CD4-positive, alpha-beta T cell treated with Interleukin-21 for 1 hour (primary cell): ENCODE measurements around the gene NOSTRIN.
"Not testable (repeated sequence)": the region's sequence is repeated elsewhere in the genome, so short reads cannot be mapped to it uniquely, and the experiment has no call there.

Source experiments
- DNase-seq: peaks from one replicate; pipeline ENCODE4 v3.0.0-alpha.2; 2020

Gene NOSTRIN

GRCh38 chr2:168801961-168802858 is at the start of gene NOSTRIN:
NOSTRIN (plus strand) TSS chr2:168802637; CDS start chr2:168802647, 10 bp downstream.
- no peak for DNase-seq

DNA sequence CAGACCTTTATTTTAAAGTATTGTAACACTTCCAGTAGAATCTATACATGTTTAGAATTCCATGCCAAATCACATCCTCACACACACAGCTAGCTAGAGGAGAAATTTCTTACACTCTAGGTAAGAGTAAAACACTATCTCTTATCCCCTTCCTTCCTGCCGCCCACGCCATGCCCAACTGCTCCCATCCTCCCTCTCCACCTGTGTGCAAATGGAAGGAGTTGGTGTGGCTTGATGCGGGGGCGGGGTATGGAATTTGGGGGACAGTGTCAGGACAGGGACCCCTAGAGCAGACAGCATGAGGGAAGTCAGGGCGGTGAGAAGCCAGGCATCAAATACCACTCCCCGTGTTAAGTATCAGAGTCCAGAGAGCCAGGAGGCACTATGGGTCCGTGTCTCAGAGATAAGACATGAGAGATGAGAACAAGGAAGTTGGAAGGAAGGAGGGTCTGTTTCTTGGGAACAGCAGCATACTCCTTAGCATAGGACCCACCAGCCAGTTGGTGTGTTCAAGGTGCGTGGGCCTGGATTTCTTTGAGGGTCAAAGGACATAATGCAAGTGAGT is 48.6 kb upstream of the NOSTRIN start:
- no peak for DNase-seq

GRCh38 chr2:168757223-168757622 is 45.2 kb upstream of the NOSTRIN start:
- DNase-seq: no peak

DNA sequence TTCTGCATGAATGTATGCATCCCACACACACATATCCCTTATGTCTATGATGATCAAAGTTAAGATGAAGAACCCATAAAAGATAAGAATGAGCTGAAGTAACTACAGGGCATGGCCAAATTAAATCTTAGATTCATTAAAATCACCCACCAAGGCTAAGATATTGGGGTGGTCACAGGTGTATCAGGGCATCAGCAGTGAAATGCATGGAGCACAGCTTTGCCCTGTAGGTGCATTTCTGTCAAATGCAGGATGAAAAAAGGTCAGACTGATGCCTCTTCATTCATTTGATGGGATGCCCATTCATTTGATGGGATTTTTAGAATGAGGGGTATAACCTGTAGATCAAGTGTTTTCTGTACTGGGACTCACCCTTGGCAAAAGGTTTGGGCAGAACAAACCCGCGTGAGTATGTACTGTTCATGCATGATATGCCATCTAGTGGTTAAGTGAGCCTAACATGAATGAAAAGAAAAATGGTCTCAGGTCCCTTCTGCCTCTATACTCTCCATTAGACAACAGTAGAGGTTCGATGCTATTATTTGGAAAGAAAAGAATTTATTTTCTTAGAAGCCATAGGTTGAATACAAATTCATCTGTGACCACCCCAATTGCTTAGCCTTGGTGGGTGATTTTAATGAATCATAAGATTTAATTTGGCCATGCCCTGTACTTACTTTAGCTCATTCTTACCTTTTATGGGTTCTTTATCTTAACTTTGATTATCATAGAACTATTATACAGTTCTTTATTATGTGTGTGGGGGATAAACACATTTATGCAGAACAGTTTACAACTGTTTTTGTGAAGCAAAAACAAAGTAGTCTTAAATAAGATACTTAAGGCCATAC is 43.2 kb upstream of the NOSTRIN start:
- peak; percentile 63 for DNase-seq

DNA sequence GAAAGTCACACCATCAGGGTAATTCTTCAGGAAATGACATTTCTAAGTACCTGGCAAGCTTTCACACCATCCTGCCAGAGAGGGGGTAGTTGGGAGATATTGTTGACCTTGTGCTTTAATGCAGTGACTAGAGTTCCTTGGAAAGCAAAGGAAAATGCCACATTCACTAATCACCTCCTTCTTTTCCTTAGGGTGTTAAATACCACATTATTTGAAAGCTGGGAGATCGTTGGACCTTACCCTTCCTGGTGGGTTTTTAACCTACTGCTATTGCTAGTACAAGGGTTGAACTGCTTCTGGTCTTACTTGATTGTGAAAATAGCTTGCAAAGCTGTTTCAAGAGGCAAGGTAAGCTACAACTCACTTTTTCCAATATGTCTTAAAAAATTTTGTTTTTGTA is 37.0 kb upstream of the NOSTRIN start:
- DNase-seq: no peak

- DNase-seq: no peak
Measured at GRCh38 chr2:168766600-168766999, 35.8 kb upstream of the NOSTRIN start.

- no peak for DNase-seq
Measured at GRCh38 chr2:168767258-168767657, 35.2 kb upstream of the NOSTRIN start.

GRCh38 chr2:168768357-168768756 is 34.1 kb upstream of the NOSTRIN start:
- DNase-seq: not testable (repeated sequence)

- DNase-seq: no peak
Measured at GRCh38 chr2:168770796-168771195, 31.6 kb upstream of the NOSTRIN start.

GRCh38 chr2:168772704-168773103 is 29.7 kb upstream of the NOSTRIN start:
- no peak for DNase-seq

- DNase-seq: no peak
Measured at GRCh38 chr2:168773128-168773527, 29.3 kb upstream of the NOSTRIN start.

DNA sequence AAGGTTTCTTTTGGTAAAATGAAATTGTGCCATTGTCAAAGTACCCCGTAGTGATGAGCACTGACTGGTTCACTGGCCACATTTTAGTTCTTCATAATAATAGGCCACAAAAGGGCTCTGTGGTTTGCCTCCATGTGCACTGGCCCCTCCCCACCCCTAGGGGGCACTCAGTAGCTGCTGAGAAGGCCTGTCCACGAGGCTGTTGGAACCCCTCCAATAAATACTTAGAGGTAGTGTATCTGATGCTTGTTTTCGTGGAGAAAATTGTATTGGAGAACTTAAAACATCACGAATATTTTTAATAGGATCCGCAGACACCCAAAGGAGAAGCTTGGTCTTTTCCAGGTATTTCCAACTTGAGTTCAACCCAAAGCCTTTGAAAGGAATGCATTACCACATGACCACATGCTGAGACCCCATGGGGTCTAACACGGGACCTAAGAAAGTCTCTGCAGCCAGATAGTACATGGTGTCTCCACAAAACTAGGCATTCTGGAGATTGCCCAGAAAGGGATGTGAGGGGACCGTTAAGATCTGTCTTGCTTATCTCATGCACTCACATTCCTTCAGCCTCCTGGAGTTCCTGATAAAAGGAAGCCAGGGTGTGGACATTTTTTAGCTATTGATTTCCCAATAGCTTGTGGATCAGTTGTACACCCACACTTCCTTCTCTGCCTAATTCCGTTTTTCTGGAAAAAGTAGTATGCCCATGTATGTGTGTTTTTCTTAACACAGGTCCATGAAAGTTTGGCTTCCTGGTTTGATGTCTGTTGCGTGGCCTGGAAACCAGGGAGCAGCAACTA is 28.5 kb upstream of the NOSTRIN start:
- DNase-seq: peak; percentile 29

- DNase-seq: no peak
Measured at GRCh38 chr2:168775837-168776236, 26.6 kb upstream of the NOSTRIN start.

DNA sequence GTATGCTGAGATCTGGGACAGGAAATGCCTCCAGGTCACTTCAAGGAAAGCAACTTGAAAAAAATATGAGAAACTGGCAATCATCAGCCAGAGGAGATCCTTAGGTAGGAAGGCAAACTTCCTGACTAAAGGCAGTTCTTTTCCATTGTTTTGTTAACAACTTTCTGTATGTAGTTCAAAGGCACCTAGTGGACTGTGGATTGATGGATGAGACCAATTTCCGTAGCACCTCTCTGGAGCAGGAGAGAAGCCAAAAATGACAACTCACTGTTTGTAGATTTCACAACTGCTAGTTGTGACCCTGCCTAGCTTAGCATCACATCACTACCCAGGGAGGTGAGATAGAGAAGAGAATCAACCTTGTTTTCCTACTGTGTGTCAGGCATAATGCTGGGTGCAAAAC is 21.8 kb upstream of the NOSTRIN start:
- no peak for DNase-seq

DNA sequence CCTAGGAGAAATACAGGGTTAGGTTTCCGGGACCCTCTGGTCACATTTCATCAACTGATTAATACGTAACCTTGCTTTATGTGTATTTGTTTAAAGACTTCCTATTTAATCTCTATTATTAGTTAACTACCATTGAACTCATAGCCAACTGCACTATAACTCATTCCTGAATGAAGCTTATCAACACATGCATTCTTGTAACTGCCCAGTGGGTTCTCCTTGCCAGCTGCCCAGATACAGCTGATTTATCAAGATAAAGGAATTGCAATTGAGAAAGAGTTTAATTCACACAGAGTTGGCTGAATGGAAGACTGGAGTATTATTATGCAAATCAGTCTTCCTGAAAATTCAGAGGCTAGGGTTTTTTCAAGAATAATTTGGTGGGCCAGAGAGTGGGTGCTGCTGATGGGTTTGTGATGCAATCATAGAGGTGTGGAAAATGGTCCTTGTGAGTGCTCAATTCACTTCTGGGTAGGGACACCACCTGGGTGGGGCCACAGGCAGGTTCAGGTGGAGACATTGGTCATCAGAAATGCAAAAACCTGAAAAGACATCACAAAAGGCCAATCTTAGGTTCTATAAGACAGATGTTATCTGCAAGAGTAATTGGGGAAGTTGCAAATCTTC is 21.1 kb upstream of the NOSTRIN start:
- DNase-seq: no peak

GRCh38 chr2:168782271-168782670 is 20.2 kb upstream of the NOSTRIN start:
- DNase-seq: no peak

- DNase-seq: no peak
Measured at GRCh38 chr2:168784993-168785392, 17.4 kb upstream of the NOSTRIN start.

DNA sequence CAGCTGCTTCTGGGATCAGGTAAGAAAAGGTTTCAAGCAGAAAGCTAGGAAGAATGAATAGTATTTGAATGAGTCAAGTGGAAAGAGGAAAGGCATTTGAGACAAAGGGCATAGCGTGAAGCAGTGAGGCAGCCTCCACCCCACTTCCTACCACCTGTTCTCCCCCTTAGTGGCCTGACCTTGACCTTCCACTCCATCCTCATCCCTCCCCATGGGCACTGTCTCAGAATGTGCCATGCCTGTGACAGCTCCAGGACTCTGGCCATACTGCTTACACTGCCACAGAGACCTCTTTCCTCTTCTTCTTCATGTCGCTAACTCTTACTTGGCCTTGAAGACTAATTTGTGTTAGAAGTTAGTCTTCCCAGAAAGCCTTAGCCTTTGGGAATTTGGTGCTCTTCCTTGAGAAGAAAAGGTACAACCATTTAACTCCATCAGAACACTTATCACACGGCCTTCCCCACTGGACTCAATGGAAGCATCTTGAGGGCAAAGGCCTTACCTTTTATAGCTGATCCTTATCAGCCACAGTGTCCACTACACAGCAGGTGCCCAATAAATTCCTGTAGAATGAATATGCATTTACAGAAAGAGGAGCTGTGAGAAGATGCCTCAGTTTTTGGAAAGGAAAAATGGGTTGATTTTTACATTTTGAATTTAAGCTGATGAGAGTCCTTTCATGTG is 15.2 kb upstream of the NOSTRIN start:
- DNase-seq: no peak

DNA sequence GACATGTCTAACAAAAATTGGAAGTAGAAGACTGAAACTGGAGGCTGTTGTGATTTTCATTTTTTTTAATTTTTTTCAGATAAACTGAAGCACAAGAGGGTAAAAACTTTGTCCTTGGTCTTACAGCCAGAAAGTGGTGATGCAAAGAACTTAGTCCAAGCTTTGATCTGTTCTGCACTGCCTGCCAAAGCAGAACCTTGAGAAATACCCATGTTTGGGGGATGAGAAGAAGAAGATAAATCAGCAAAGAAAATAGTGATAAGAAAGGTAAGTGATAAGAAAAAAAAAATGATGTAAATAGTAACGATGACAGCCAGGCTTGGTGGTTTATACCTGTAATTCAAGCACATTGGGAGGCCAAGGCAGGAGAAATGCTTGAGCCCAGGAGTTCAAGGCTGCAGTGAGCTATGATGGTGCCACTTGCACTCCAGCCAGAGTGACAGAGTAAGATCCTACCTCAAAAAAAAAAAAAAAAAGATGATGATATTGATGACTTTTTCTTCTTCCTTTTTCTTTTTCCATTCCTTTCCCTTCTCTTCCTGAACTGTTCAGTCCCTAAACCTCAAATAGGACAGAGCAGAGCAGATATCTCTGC is 14.6 kb upstream of the NOSTRIN start:
- DNase-seq: no peak

DNA sequence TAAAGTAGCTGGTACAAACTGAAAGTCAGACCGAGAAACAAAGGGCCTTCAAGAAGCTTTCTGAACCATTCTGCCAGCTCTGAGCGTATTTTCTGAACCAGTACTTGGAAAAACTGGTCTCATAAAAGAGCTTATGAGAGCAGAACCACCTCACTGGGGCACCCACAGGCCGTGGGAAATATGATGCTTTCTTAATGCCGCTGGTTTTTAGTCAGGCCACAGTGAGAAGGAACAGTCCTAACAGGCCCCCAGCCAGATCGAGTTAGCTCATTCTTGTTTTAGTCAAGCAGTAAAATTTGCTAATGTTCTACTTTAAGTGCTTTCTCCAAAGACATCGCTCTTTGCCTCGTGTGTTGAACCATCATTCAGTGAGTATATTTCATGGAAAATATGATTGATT is 12.7 kb upstream of the NOSTRIN start:
- no peak for DNase-seq
